H9 (cell line): ENCODE results near the gene GALNT5. TPM values are rescaled to one million over a fixed set of nuclear protein-coding genes. Genes with fewer than 3 reads are reported as not detected.

Source experiments
- DNase-seq: peaks from one replicate; pipeline ENCODE4 v3.0.0-alpha.2; 2017
- H2AFZ ChIP-seq: one replicate; pipeline ENCODE4 v1.6.1; 2013; ENCODE audit warnings: mild to moderate bottlenecking, low read length, control low read depth, moderate library complexity
- H2AK5ac ChIP-seq: 2 replicates; pipeline ENCODE4 v1.6.1; 2013; ENCODE audit warnings: low read length, control low read depth, mixed read lengths; ENCODE audit not compliant: insufficient read length
- H2BK120ac ChIP-seq: one replicate; pipeline ENCODE4 v1.6.1; 2013; ENCODE audit warnings: low read depth, mild to moderate bottlenecking, low read length, control low read depth, inconsistent platforms; ENCODE audit not compliant: poor library complexity, severe bottlenecking
- H2BK12ac ChIP-seq: 2 replicates; pipeline ENCODE4 v1.6.1; 2013; ENCODE audit warnings: low read length, control low read depth, mixed read lengths, low read depth; ENCODE audit not compliant: insufficient read length
- H2BK15ac ChIP-seq: 2 replicates; pipeline ENCODE4 v1.6.1; 2013; ENCODE audit warnings: low read depth, low read length, control low read depth
- H2BK20ac ChIP-seq: one replicate; pipeline ENCODE4 v1.6.1; 2013; ENCODE audit warnings: low read depth, mild to moderate bottlenecking, low read length, control low read depth, inconsistent platforms; ENCODE audit not compliant: poor library complexity, severe bottlenecking
- H2BK5ac ChIP-seq: 2 replicates; pipeline ENCODE4 v1.6.1; 2013; ENCODE audit warnings: low read length, control low read depth, mixed read lengths; ENCODE audit not compliant: insufficient read length
- H3K14ac ChIP-seq: 2 replicates; pipeline ENCODE4 v1.6.1; 2013; ENCODE audit warnings: low read length, control low read depth; ENCODE audit not compliant: insufficient read depth
- H3K18ac ChIP-seq: 2 replicates; pipeline ENCODE4 v1.6.1; 2013; ENCODE audit warnings: low read depth, mild to moderate bottlenecking, mixed read lengths, low read length, control low read depth; ENCODE audit not compliant: insufficient read length
- H3K23ac ChIP-seq: 2 replicates; pipeline ENCODE4 v1.6.1; 2013; ENCODE audit warnings: low read length, control low read depth, mixed read lengths, low read depth; ENCODE audit not compliant: insufficient read length
- H3K23me2 ChIP-seq: 2 replicates; pipeline ENCODE4 v1.6.1; 2013; ENCODE audit warnings: low read depth, mild to moderate bottlenecking, mixed read lengths, low read length, control low read depth; ENCODE audit not compliant: insufficient read length, poor library complexity, severe bottlenecking
- H3K27ac ChIP-seq: 2 replicates; pipeline ENCODE4 v1.5.1; 2013; ENCODE audit warnings: low read length, control low read depth, mixed read lengths, low read depth; ENCODE audit not compliant: insufficient read length
- H3K27me3 ChIP-seq: 2 replicates; pipeline ENCODE4 v1.6.1; 2013; ENCODE audit warnings: low read length, control low read depth, inconsistent platforms; ENCODE audit not compliant: insufficient read depth
- H3K4ac ChIP-seq: 2 replicates; pipeline ENCODE4 v1.6.1; 2013; ENCODE audit warnings: low read depth, mild to moderate bottlenecking, control low read depth, inconsistent platforms, low read length, moderate library complexity
- H3K4me1 ChIP-seq: 2 replicates; pipeline ENCODE4 v1.6.1; 2013; ENCODE audit warnings: low read length, control low read depth, inconsistent platforms; ENCODE audit not compliant: insufficient read depth
- H3K4me2 ChIP-seq: 2 replicates; pipeline ENCODE4 v1.6.1; 2013; ENCODE audit warnings: low read length, control low read depth, mixed read lengths; ENCODE audit not compliant: insufficient read length, insufficient read depth
- H3K56ac ChIP-seq: 2 replicates; pipeline ENCODE4 v1.6.1; 2013; ENCODE audit warnings: low read depth, mild to moderate bottlenecking, mixed read lengths, low read length, control low read depth; ENCODE audit not compliant: insufficient read length
- H3K79me1 ChIP-seq: 2 replicates; pipeline ENCODE4 v1.6.1; 2013; ENCODE audit warnings: low read depth, mild to moderate bottlenecking, moderate library complexity, low read length, control low read depth, inconsistent platforms; ENCODE audit not compliant: insufficient read depth, poor library complexity, severe bottlenecking
- H3K79me2 ChIP-seq: 2 replicates; pipeline ENCODE4 v1.6.1; 2013; ENCODE audit warnings: low read length, control low read depth, inconsistent platforms; ENCODE audit not compliant: insufficient read depth
- H3K9ac ChIP-seq: 2 replicates; pipeline ENCODE4 v1.6.1; 2013; ENCODE audit warnings: low read length, control low read depth, mixed read lengths; ENCODE audit not compliant: insufficient read length; ENCODE audit errors: extremely low read depth
- H3K9me3 ChIP-seq: one replicate; pipeline ENCODE4 v1.6.1; 2013; ENCODE audit warnings: low read depth, low read length, inconsistent platforms; ENCODE audit not compliant: control insufficient read depth
- H3T11ph ChIP-seq: one replicate; pipeline ENCODE4 v1.6.1; 2013; ENCODE audit warnings: mild to moderate bottlenecking, low read length, control low read depth, inconsistent platforms
- H4K20me1 ChIP-seq: one replicate; pipeline ENCODE4 v1.6.1; 2013; ENCODE audit not compliant: control insufficient read depth, insufficient read length, insufficient read depth
- H4K5ac ChIP-seq: 2 replicates; pipeline ENCODE4 v1.6.1; 2013; ENCODE audit warnings: low read depth, mild to moderate bottlenecking, mixed read lengths, low read length, control low read depth; ENCODE audit not compliant: insufficient read length
- H4K8ac ChIP-seq: replicated peaks from 2 replicates; pipeline ENCODE4 v1.6.1; 2013; ENCODE audit warnings: low read length, control low read depth, mixed read lengths, low read depth; ENCODE audit not compliant: insufficient read length
- H4K91ac ChIP-seq: 2 replicates; pipeline ENCODE4 v1.6.1; 2013; ENCODE audit warnings: low read depth, mild to moderate bottlenecking, moderate library complexity, mixed read lengths, low read length, control low read depth; ENCODE audit not compliant: insufficient read length
- H3K27ac Mint-ChIP-seq, 3 experiments: 2 replicates in 2 of 3; 3 replicates in 1 of 3; pipeline ENCODE4 v1.8.0; 2020 to 2021; ENCODE audit warnings: mixed read lengths in 3 of 3, mild to moderate bottlenecking in 1 of 3, moderate library complexity in 1 of 3
- H3K27me3 Mint-ChIP-seq: 2 replicates; pipeline ENCODE4 v1.8.0; 2021; ENCODE audit warnings: low read depth, mild to moderate bottlenecking, moderate library complexity, mixed read lengths
- H3K36me3 Mint-ChIP-seq, 3 experiments: 2 replicates in 2 of 3; 3 replicates in 1 of 3; pipeline ENCODE4 v1.8.0; 2020 to 2021; ENCODE audit warnings: low read depth in 3 of 3, mixed read lengths in 3 of 3; ENCODE audit not compliant: insufficient read depth in 1 of 3
- H3K4me1 Mint-ChIP-seq, 2 experiments: 2 replicates each; pipeline ENCODE4 v1.8.0; 2020; ENCODE audit warnings: mixed read lengths in 2 of 2
- H3K4me3 Mint-ChIP-seq, 2 experiments: 2 replicates in 1 of 2; 3 replicates in 1 of 2; pipeline ENCODE4 v1.8.0; 2020 to 2021; ENCODE audit warnings: mild to moderate bottlenecking in 2 of 2, mixed read lengths in 2 of 2, moderate library complexity in 1 of 2
- H3K9me3 Mint-ChIP-seq, 2 experiments: 2 replicates in 1 of 2; 3 replicates in 1 of 2; pipeline ENCODE4 v1.8.0; 2020; ENCODE audit warnings: mild to moderate bottlenecking in 2 of 2, mixed read lengths in 2 of 2, moderate library complexity in 1 of 2
- WGBS: extraction: QIAGEN DNeasy Blood & Tissue Kit; methylation state at CpG from one replicate; pipeline ENCODE4 v1.1.7; 2013; ENCODE audit warnings: missing lambda C conversion rate, low lambda C conversion rate, mixed read lengths; ENCODE audit not compliant: insufficient read length; ENCODE audit errors: extremely low coverage; 5-methylcytosine and 5-hydroxymethylcytosine counted together
- total RNA-seq: library from RNA; stranded (reverse); gene quantifications from 2 replicates; pipeline ENCODE4 v1.2.1, GENCODE V29; 2021
- TF ChIP-seq, protein P1 (sequence below): fragments of 200-600 bp; sonication (generic); conservative IDR thresholded peaks from 3 replicates; pipeline ENCODE4 v1.8.0; 2021; ENCODE audit warnings: antibody characterized with exemption, mild to moderate bottlenecking

The GALNT5 gene
- total RNA-seq, 1 experiment from 2014 or later, result 0.17 TPM

DNA sequence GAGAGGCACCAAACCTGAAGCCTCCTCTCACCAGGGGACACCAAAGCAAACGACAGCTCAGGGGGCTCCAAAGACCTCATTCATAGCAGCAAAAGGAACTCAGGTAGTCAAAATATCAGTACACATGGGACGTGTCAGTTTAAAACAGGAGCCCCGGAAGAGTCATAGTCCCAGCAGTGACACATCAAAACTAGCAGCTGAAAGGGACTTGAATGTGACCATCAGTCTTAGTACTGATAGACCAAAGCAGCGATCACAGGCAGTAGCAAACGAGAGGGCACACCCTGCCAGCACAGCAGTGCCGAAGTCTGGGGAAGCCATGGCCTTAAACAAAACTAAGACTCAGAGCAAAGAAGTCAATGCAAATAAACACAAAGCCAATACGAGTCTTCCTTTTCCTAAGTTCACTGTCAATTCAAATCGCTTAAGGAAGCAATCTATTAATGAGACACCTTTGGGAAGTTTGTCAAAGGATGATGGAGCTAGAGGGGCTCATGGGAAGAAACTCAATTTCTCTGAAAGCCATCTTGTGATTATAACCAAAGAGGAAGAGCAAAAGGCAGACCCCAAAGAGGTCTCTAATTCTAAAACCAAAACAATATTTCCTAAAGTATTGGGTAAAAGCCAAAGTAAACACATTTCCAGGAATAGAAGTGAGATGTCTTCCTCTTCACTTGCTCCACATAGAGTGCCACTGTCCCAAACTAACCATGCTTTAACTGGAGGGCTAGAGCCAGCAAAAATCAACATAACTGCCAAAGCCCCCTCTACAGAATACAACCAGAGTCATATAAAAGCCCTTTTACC is 1.2 kb downstream of the GALNT5 start:
- H3K4me3 Mint-ChIP-seq, result no peak overlapping the region
- H3K79me2 ChIP-seq, result no peaks in the 10 kb centered on the region
- H3K4me1 ChIP-seq, result peaks cover 5% of the 10 kb centered on the region; the same call in 1 of the 2 replicates
- no peaks in the 10 kb centered on the region for H3K27me3 ChIP-seq
- H4K91ac ChIP-seq, result no peak overlapping the region
- no peak overlapping the region for H2BK20ac ChIP-seq
- no peak overlapping the region for H2BK5ac ChIP-seq
- H3K14ac ChIP-seq, result no peak overlapping the region
- no peak for DNase-seq
- no peak overlapping the region for H2BK12ac ChIP-seq
- TF ChIP-seq, protein P1, sequence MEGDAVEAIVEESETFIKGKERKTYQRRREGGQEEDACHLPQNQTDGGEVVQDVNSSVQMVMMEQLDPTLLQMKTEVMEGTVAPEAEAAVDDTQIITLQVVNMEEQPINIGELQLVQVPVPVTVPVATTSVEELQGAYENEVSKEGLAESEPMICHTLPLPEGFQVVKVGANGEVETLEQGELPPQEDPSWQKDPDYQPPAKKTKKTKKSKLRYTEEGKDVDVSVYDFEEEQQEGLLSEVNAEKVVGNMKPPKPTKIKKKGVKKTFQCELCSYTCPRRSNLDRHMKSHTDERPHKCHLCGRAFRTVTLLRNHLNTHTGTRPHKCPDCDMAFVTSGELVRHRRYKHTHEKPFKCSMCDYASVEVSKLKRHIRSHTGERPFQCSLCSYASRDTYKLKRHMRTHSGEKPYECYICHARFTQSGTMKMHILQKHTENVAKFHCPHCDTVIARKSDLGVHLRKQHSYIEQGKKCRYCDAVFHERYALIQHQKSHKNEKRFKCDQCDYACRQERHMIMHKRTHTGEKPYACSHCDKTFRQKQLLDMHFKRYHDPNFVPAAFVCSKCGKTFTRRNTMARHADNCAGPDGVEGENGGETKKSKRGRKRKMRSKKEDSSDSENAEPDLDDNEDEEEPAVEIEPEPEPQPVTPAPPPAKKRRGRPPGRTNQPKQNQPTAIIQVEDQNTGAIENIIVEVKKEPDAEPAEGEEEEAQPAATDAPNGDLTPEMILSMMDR, result no peak
- H3K23me2 ChIP-seq, result peaks cover 3% of the 10 kb centered on the region
- H4K5ac ChIP-seq, result no peak overlapping the region
- no peak overlapping the region for H2AFZ ChIP-seq
- H3K27me3 Mint-ChIP-seq, result peaks cover 3% of the 10 kb centered on the region
- no peak overlapping the region for H3T11ph ChIP-seq
- H3K4ac ChIP-seq, result no peak overlapping the region
- no peak overlapping the region for H2BK120ac ChIP-seq
- no peaks in the 10 kb centered on the region for H3K9me3 Mint-ChIP-seq
- H3K9me3 ChIP-seq, result no peaks in the 10 kb centered on the region
- no peak overlapping the region for H2BK15ac ChIP-seq
- no peak overlapping the region for H2AK5ac ChIP-seq
- H3K18ac ChIP-seq, result no peak overlapping the region
- no peak overlapping the region for H3K27ac Mint-ChIP-seq
- H3K27ac ChIP-seq, result no peak overlapping the region
- no peak overlapping the region for H3K4me2 ChIP-seq
- no peaks in the 10 kb centered on the region for H4K20me1 ChIP-seq
- peaks cover 0 to 5% (median 0%) of the 10 kb centered on the region in 3 experiments; a peak in 2 of 7 replicates for H3K36me3 Mint-ChIP-seq
- H4K8ac ChIP-seq, result no peak overlapping the region
- H3K23ac ChIP-seq, result no peak overlapping the region
- no peak overlapping the region for H3K9ac ChIP-seq
- no CpG with 5 or more reads among the region's 8 CpGs for WGBS
- H3K79me1 ChIP-seq, result no peaks in the 10 kb centered on the region
- peaks cover 20 to 26% of the 10 kb centered on the region in 2 experiments for H3K4me1 Mint-ChIP-seq
- no peak overlapping the region for H3K56ac ChIP-seq
